ENCODE results near the gene SLC17A9.

SLC17A9 gene

GRCh38 chr20:62918147-62918546 is 34.4 kb upstream of the SLC17A9 start:
- Histone ChIP-seq H3K23ac (ENCODE audit: low read length) (no peak overlapping the region), H3K4me1 (ENCODE audit: control insufficient read depth, low read depth, low read length) (peaks cover 16% of the 10 kb centered on the region), H3K4me3 (ENCODE audit: low read length) (no peak overlapping the region), H2BK5ac (ENCODE audit: low read length) (no peak overlapping the region), H2AK5ac (ENCODE audit: low read length) (no peak overlapping the region), H4K5ac (ENCODE audit: low read length) (no peak overlapping the region), H3K79me2 (ENCODE audit: control insufficient read depth, insufficient read depth, low read length) (peaks cover 92% of the 10 kb centered on the region), H2BK15ac (replicated peaks; ENCODE audit: low read depth) (no peak overlapping the region), H3K36me3 (ENCODE audit: control insufficient read depth, insufficient read depth, low read length) (peaks cover under 1% of the 10 kb centered on the region), H3K9ac (ENCODE audit: low read length) (no peak overlapping the region), H3K4me2 (ENCODE audit: low read length) (no peak overlapping the region), H3K27ac (ENCODE audit: low read depth, low read length) (no peak overlapping the region), H3K4ac (ENCODE audit: low read depth, low read length) (no peak overlapping the region), H3K56ac (ENCODE audit: low read length) (no peak overlapping the region), H4K8ac (ENCODE audit: low read depth, low read length) (no peak overlapping the region), H3K79me1 (ENCODE audit: low read length) (peaks cover 14% of the 10 kb centered on the region), H3K27me3 (ENCODE audit: insufficient read depth, low read length, poor library complexity) (no peaks in the 10 kb centered on the region), H2BK120ac (ENCODE audit: low read depth, low read length) (no peak overlapping the region), H3K18ac (ENCODE audit: low read length) (no peak overlapping the region)
- WGBS (ENCODE audit: extremely low coverage, insufficient coverage, low lambda C conversion rate): no CpG with 5 or more reads among the region's 3 CpGs
- no peak for DNase-seq

GRCh38 chr20:62918831-62919230 is 33.7 kb upstream of the SLC17A9 start:
- Histone ChIP-seq H3K4me2 (ENCODE audit: low read length) (no peak overlapping the region), H2BK5ac (ENCODE audit: low read length) (no peak overlapping the region), H4K8ac (ENCODE audit: low read depth, low read length) (no peak overlapping the region), H3K79me2 (ENCODE audit: control insufficient read depth, insufficient read depth, low read length) (peaks cover 93% of the 10 kb centered on the region), H4K5ac (ENCODE audit: low read length) (no peak overlapping the region), H2BK120ac (ENCODE audit: low read depth, low read length) (no peak overlapping the region), H3K79me1 (ENCODE audit: low read length) (peaks cover 10% of the 10 kb centered on the region), H3K9ac (ENCODE audit: low read length) (no peak overlapping the region), H3K36me3 (ENCODE audit: control insufficient read depth, insufficient read depth, low read length) (no peaks in the 10 kb centered on the region), H2AK5ac (ENCODE audit: low read length) (no peak overlapping the region), H3K27me3 (ENCODE audit: insufficient read depth, low read length, poor library complexity) (no peaks in the 10 kb centered on the region), H2BK15ac (replicated peaks; ENCODE audit: low read depth) (no peak overlapping the region), H3K4me3 (ENCODE audit: low read length) (no peak overlapping the region), H3K27ac (ENCODE audit: low read depth, low read length) (no peak overlapping the region), H3K4me1 (ENCODE audit: control insufficient read depth, low read depth, low read length) (peaks cover 16% of the 10 kb centered on the region), H3K18ac (ENCODE audit: low read length) (no peak overlapping the region), H3K4ac (ENCODE audit: low read depth, low read length) (no peak overlapping the region), H3K56ac (ENCODE audit: low read length) (no peak overlapping the region), H3K23ac (ENCODE audit: low read length) (no peak overlapping the region)
- WGBS (ENCODE audit: extremely low coverage, insufficient coverage, low lambda C conversion rate): no CpG with 5 or more reads among the region's 6 CpGs
- DNase-seq: no peak

DNA sequence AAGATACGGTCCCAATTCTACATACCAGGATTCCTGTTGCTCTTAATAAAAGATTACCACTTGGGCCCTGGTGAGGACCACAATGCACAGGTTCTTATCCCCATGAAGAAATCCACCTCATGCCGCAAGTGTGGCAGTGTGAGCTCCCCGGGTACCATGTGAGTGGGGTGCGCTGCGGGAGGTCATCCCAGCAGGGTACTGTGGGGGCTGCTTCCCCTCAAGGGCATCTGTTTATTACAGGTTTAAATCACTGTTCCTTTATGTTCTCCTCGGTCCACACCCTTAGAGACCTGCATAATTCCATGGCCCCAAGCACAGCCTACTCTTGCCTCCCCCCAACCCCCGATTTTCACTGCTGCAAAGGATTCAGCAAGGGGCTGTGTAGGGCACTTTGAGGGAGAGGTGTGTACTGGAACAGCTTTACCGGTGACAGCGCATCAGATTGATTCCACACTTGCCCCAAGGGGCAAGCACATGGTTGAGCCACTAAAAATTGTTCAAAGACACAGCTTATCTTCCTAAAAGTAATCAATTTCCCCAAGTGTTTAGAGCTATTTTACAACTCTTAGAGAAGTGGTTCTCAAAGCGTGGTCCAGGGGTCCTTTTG is 32.4 kb upstream of the SLC17A9 start:
- Histone ChIP-seq H2BK5ac (ENCODE audit: low read length) (no peak overlapping the region), H3K4me1 (ENCODE audit: control insufficient read depth, low read depth, low read length) (peaks cover 20% of the 10 kb centered on the region), H3K4me2 (ENCODE audit: low read length) (no peak overlapping the region), H3K23ac (ENCODE audit: low read length) (peak overlapping the region; percentile 91), H3K18ac (ENCODE audit: low read length) (no peak overlapping the region), H3K79me1 (ENCODE audit: low read length) (peaks cover 8% of the 10 kb centered on the region), H2BK15ac (replicated peaks; ENCODE audit: low read depth) (no peak overlapping the region), H3K79me2 (ENCODE audit: control insufficient read depth, insufficient read depth, low read length) (peaks cover 93% of the 10 kb centered on the region), H3K9ac (ENCODE audit: low read length) (peak overlapping the region; percentile 14), H4K8ac (ENCODE audit: low read depth, low read length) (no peak overlapping the region), H3K56ac (ENCODE audit: low read length) (no peak overlapping the region), H2AK5ac (ENCODE audit: low read length) (no peak overlapping the region), H3K27me3 (ENCODE audit: insufficient read depth, low read length, poor library complexity) (no peaks in the 10 kb centered on the region), H3K4ac (ENCODE audit: low read depth, low read length) (no peak overlapping the region), H3K27ac (ENCODE audit: low read depth, low read length) (no peak overlapping the region), H3K4me3 (ENCODE audit: low read length) (no peak overlapping the region), H4K5ac (ENCODE audit: low read length) (no peak overlapping the region), H3K36me3 (ENCODE audit: control insufficient read depth, insufficient read depth, low read length) (no peaks in the 10 kb centered on the region), H2BK120ac (ENCODE audit: low read depth, low read length) (no peak overlapping the region)
- no peak for DNase-seq
- WGBS (ENCODE audit: extremely low coverage, insufficient coverage, low lambda C conversion rate): no CpG with 5 or more reads among the region's 10 CpGs

GRCh38 chr20:62921119-62921687 is 31.3 kb upstream of the SLC17A9 start:
- no peak overlapping the region for H3K18ac ChIP-seq (ENCODE audit: low read length)
- no peak overlapping the region for H3K4me3 ChIP-seq (ENCODE audit: low read length)
- peak; percentile 92 for DNase-seq
- H3K27ac ChIP-seq (ENCODE audit: low read depth, low read length): no peak overlapping the region
- H3K56ac ChIP-seq (ENCODE audit: low read length): no peak overlapping the region
- H3K27me3 ChIP-seq (ENCODE audit: insufficient read depth, low read length, poor library complexity): no peaks in the 10 kb centered on the region
- no peak overlapping the region for H3K4me2 ChIP-seq (ENCODE audit: low read length)
- no CpG with 5 or more reads among the region's 8 CpGs for WGBS (ENCODE audit: extremely low coverage, insufficient coverage, low lambda C conversion rate)
- H2BK15ac ChIP-seq (replicated peaks; ENCODE audit: low read depth): no peak overlapping the region
- H3K79me2 ChIP-seq (ENCODE audit: control insufficient read depth, insufficient read depth, low read length): peaks cover 92% of the 10 kb centered on the region
- no peak overlapping the region for H3K23ac ChIP-seq (ENCODE audit: low read length)
- H4K8ac ChIP-seq (ENCODE audit: low read depth, low read length): no peak overlapping the region
- no peak overlapping the region for H4K5ac ChIP-seq (ENCODE audit: low read length)
- H3K9ac ChIP-seq (ENCODE audit: low read length): no peak overlapping the region
- H2BK120ac ChIP-seq (ENCODE audit: low read depth, low read length): no peak overlapping the region
- no peak overlapping the region for H3K4ac ChIP-seq (ENCODE audit: low read depth, low read length)
- H2BK5ac ChIP-seq (ENCODE audit: low read length): no peak overlapping the region
- H3K36me3 ChIP-seq (ENCODE audit: control insufficient read depth, insufficient read depth, low read length): no peaks in the 10 kb centered on the region
- peaks cover 8% of the 10 kb centered on the region for H3K79me1 ChIP-seq (ENCODE audit: low read length)
- H2AK5ac ChIP-seq (ENCODE audit: low read length): no peak overlapping the region
- peaks cover 19% of the 10 kb centered on the region for H3K4me1 ChIP-seq (ENCODE audit: control insufficient read depth, low read depth, low read length)

GRCh38 chr20:62922451-62922921 is 30.0 kb upstream of the SLC17A9 start:
- no peak overlapping the region for H3K18ac ChIP-seq (ENCODE audit: low read length)
- H3K79me2 ChIP-seq (ENCODE audit: control insufficient read depth, insufficient read depth, low read length): peaks cover 90% of the 10 kb centered on the region
- H3K9ac ChIP-seq (ENCODE audit: low read length): no peak overlapping the region
- no peaks in the 10 kb centered on the region for H3K36me3 ChIP-seq (ENCODE audit: control insufficient read depth, insufficient read depth, low read length)
- no peak overlapping the region for H3K4me2 ChIP-seq (ENCODE audit: low read length)
- no CpG with 5 or more reads among the region's 14 CpGs for WGBS (ENCODE audit: extremely low coverage, insufficient coverage, low lambda C conversion rate)
- H2BK15ac ChIP-seq (replicated peaks; ENCODE audit: low read depth): no peak overlapping the region
- peaks cover 20% of the 10 kb centered on the region for H3K4me1 ChIP-seq (ENCODE audit: control insufficient read depth, low read depth, low read length)
- no peak overlapping the region for H2AK5ac ChIP-seq (ENCODE audit: low read length)
- DNase-seq: no peak
- H3K4me3 ChIP-seq (ENCODE audit: low read length): no peak overlapping the region
- H3K4ac ChIP-seq (ENCODE audit: low read depth, low read length): no peak overlapping the region
- no peak overlapping the region for H4K8ac ChIP-seq (ENCODE audit: low read depth, low read length)
- H2BK120ac ChIP-seq (ENCODE audit: low read depth, low read length): no peak overlapping the region
- H3K27ac ChIP-seq (ENCODE audit: low read depth, low read length): no peak overlapping the region
- H3K79me1 ChIP-seq (ENCODE audit: low read length): peaks cover 7% of the 10 kb centered on the region
- no peak overlapping the region for H3K23ac ChIP-seq (ENCODE audit: low read length)
- no peak overlapping the region for H3K56ac ChIP-seq (ENCODE audit: low read length)
- no peaks in the 10 kb centered on the region for H3K27me3 ChIP-seq (ENCODE audit: insufficient read depth, low read length, poor library complexity)
- H2BK5ac ChIP-seq (ENCODE audit: low read length): no peak overlapping the region
- no peak overlapping the region for H4K5ac ChIP-seq (ENCODE audit: low read length)
